Ramos (cell line): ENCODE measurements around the gene NANOGP8.

Experiments used
- in situ Hi-C: fragments of 300-500 bp; cut with MboI; formaldehyde crosslinking; loops from one replicate; pipeline ENCODE4 v1.14.3; 2022; ENCODE audit warnings: low sequenced_read_pairs; ENCODE audit not compliant: unreplicated experiment

Gene NANOGP8

GRCh38 chr15:35062738-35063099 lies 22.4 kb downstream of the NANOGP8 start:
- in situ Hi-C loops, result no loop called here

- in situ Hi-C loops, result no loop called here
Observed at GRCh38 chr15:35061825-35062737, 23.0 kb downstream of the NANOGP8 start.

- in situ Hi-C loops, result no loop called here
Observed at GRCh38 chr15:35061161-35061824, 23.8 kb downstream of the NANOGP8 start.

GRCh38 chr15:35060591-35060990 lies 24.5 kb downstream of the NANOGP8 start:
- in situ Hi-C loops, result no loop called here

- in situ Hi-C loops, result no loop called here
Observed at GRCh38 chr15:35058534-35059054, 26.5 kb downstream of the NANOGP8 start.

- in situ Hi-C loops, result no loop called here
Observed at GRCh38 chr15:35055416-35056105, 29.5 kb downstream of the NANOGP8 start.

- in situ Hi-C loops, result no loop called here
Observed at GRCh38 chr15:35054380-35054779, 30.7 kb downstream of the NANOGP8 start.

- in situ Hi-C loops, result no loop called here
Observed at GRCh38 chr15:35047996-35048395, 37.1 kb downstream of the NANOGP8 start.

GRCh38 chr15:35047528-35047927 lies 37.6 kb downstream of the NANOGP8 start:
- in situ Hi-C loops, result no loop called here

GRCh38 chr15:35043373-35044095 lies 41.6 kb downstream of the NANOGP8 start:
- in situ Hi-C loops, result no loop called here

GRCh38 chr15:35040339-35041255 lies 44.5 kb downstream of the NANOGP8 start:
- in situ Hi-C loops, result no loop called here

GRCh38 chr15:35038626-35039451 lies 46.3 kb downstream of the NANOGP8 start:
- in situ Hi-C loops, result no loop called here
